HG03159 (cell line): ENCODE measurements around the gene JDP2.

Experiments
- ATAC-seq: cut with Tn5 transposase; IDR thresholded peaks from one replicate; pipeline ENCODE4 v1.9.1; 2021; ENCODE audit warnings: mild to moderate bottlenecking, moderate library complexity; ENCODE audit not compliant: unreplicated experiment

Gene JDP2

DNA sequence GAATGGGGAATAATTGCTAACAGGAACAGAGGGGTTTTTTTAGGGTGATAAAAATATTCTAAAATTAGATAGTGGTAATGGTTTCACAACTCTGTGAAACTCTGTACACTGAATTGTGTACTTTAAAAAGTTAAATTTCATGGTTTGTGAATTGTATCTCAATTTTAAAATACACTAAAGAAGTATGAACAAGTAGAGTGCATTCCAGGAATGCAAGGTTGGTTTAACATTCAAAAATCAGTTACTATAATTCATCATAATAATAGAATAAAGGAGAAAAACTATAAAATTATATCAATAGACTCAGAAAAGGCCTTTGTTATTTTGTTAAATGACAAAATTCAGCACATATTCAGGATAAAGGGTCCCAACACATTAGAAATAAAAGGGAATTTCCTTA lies 83.4 kb downstream of the JDP2 start:
- no peak for ATAC-seq

DNA sequence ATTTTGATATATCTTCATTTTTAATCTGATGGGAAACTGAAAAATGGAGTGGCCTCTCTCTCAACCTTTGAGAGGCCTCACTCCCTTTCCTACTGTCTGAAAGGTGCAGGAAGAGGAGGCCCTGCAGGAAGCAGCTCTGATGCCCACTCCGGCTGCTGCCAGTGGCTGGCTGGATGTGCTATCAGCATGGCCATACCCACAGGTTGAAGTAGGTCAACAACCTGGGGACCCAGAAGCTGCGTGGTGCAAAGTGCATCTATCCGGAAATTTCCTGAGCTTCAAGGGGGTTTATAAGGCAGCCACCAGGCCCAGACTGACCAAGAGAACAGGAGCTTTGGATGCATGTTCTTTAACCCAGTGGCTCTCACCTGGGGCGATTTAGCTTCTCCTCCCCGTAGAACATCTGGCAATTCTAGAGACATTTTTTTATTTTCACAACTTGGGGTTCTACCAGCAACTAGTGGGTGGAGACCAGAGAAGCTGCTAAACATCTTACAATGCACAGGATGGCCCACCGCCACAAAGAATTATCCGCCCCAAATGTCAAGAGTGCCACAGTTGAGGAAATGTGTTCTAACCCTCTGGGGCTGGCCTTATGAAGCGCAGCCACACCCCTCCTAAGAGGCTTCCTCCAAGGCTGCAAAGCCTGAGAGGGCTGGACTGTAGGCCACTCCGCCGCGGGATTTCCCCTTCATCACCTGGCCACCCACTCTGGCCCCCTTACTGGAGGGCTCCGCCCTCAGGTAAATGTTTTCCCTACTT lies 86.3 kb downstream of the JDP2 start:
- ATAC-seq = peak; percentile 36

DNA sequence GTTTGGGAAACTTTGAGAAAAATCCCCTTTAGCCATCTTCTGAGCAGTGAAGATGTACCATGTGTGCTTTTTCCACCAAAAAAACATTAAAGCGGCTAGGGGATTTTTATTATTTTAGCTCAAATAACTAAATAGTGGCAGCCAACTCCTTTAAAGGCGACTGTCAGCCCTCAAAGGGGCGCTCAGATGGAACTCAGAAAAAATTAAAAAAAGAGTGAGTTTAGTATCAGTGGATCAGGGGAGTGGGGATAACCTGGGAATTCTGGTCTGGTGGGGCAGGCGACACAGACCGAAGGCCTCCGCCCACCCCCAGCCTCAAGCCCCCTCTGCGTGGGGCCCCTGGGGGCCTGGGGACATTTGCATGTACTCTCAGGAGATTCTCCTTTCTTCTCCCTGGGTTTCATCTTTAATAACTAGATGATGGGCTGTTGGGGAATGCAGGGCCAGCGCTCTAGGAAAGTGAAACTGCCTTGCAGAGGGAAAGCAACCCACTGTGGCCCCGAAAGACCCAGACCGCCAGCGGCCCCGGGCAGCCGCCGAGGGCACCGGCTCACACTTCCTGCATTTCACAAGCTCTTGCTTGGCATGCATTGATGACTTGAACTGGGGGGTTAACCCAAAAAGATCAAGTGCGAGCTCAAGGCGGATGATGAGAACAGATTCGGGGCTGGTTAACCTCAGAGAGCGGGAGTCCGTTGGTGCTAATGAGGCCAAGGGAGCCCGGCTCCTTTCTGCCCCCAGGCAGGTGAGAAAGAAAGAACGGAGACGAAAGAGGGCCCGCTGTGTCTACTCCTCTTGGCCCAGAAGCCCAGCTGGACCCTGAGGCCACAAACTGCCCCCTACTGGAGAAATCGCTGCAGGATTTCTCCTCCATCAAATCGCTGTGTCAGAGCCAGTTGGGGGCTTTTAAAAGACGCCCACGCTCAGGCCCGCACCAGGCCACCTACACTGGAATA lies 87.1 kb downstream of the JDP2 start:
- peak; percentile 49 for ATAC-seq

DNA sequence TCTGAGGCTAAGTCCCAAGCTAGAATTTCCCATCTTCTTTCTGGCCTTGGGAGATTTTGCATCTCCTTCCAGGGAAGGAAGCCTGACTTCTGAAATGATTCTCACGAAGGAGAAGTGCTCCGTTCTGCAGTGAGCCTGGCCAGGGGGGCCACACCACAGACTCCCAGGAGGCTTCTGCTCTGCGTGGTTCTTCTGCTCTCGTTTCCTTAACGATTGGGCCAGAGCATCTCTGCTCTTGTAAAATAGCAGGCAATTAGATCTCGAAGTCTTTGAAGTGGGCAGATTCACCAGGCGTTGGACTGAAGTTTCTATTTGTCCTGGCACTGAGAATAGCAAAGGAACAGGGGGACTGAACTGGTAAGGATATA lies 87.8 kb downstream of the JDP2 start:
- peak; percentile 46 for ATAC-seq

DNA sequence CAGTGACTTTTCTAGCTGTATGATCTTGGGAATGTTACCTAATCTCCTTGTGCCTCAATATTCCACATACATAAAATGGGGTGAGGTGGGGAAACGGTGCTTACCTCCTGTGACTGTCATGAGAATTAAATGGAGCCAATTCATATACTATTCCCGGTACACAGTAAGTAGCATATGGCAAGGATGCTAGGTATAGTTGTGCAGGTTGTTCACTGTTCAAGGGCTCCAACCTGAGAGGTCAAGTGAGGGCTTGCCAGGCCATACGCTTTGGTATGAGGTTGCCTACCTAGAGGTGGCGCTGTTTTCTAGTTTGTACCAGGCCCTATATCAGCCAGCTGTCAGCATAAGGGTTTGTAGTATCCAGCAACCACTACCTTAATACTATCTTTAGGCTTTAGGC lies 90.8 kb downstream of the JDP2 start:
- no peak for ATAC-seq

DNA sequence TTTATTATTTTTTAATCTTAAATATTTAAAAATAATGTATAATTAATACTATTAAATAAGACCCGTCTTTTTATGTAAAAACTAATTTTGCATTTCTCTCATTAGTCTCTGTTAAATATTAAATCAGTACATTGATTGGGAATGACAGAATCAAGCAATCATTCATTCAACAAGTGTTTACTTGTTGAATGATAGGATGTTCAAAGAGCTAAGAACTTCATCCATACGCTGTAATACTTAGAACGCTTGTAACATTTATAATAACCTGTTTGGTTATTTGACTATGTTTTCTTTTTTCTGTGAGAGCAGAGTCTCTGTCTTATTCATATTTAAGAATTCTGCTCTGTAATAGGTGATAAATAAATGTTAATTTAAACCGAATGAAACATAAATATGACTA lies 91.6 kb downstream of the JDP2 start:
- ATAC-seq = no peak

DNA sequence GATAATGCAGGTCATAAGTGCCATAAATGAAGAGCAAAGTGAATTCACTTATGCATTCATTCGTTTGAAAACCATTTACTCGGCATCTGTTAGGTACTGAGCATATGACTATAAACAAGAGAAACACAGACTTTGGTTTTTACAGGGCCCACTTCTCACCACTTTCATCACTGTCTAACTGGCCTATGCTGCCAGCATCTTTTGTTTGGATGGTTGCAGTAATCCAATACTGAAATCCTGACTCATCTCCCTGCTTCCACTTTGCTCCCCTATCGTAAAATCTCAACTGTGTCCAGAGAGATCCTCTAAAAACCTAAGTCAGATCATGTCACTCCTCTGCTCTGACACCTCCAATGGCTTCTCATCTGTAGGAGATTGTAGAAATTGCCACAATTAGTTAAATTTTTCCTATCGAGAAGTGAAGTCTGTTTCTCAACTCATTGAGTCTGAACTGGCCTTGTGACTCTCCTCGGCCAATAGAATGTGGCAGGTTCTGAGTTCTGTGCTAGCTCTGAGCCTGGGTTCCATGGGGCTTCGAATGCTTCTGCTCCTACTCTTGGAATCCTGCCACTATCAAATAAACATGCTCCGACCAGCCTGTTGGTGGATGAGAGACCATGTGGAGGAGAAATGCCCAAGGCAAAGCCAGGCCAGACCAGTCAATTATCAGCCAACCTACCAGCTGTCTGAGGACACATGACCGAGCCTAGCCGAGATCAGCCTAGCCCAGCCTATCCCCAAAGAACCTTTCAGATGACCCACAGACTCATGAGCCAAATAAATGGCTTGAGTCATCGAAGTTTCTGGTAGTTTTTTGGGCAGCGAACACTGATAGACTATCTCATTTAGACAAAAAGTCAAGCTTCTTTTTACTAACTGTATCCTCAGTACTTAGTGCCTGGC lies 92.3 kb downstream of the JDP2 start:
- no peak for ATAC-seq

DNA sequence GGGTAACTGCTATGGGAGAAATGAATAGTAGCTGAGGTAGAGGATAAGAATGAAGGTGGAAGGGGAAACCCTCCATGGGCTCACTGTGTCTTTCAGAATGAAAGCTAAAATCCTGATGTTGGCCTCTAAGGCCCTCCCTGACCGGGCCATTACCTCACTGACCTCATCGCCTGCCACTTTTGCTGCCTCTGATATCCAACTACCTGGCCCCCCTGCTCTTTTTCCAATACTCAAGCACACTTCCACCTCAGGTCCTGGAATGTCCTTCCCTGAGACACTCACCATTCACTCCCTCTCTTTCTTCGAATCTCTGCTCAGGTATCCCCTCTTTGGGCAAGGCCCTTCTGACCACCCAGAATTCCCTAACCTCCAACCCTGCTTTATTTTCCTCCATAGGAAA lies 93.0 kb downstream of the JDP2 start:
- no peak for ATAC-seq

DNA sequence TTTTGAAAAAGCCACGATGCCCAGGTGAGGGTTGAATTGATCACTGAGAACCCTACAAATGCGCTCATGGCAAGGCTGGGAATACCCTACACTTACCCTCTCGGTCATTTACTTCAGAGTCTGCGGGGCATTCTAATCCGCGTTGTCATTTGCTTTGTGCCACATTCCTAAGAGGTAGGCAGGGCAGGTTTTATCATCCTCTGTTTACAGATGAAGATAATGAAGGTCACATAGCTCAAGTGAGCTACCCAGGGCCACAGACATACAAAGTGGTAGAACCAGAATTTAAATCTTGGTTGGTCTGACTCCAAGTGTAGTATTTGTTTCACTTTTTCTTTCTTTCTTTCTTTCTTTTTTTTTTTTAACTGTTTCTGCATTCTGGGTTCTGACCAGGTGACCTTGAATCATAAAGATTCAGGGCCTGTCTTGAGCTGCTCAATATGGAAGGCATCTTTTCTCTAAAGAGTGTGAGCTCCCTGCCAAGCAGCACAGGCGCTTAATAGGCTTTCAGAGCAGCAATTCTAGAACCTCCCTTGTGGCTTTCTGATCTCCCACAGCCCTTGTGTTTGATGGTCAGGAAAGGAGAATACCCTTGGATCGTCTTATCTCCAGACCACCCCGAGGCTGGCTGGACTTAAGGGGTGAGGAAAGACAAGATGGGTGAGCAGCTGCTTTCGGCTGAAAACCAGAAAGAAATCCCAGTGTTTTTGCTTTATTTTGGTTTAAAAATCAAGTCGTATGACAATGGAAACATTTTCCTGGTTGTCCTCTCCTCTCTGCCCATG lies 93.8 kb downstream of the JDP2 start:
- peak; percentile 37 for ATAC-seq

DNA sequence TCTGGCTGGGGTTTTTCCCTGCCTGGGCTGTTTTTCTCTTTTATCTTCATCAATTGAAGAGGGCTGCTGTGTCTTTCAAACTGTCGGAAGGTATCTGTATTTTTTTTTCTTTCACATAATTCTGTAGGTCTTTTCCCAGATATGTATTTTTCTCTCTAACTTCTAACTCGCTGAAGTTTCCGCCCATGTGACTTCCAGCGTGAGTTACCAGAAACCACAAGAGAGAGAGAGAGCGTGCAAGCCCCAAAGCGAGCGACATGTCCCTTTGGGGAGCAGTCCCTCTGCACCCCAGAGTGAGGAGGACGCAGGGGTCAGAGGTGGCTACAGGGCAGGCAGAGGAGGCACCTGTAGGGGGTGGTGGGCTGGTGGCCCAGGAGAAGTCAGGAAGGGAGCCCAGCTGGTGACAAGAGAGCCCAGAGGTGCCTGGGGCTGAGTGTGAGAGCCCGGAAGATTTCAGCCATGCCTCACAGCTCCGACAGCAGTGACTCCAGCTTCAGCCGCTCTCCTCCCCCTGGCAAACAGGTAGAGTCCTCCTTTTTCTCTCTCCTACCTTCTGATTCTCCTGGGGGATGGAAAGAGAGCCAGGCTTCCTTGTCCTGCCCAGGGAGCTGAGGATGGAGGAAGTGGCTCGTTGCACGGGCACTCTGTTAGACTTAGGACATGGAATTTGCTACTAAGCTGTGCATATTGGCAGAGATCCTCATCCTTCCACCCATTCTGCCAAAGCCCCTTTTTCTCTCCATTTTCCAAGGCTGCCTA lies 94.6 kb downstream of the JDP2 start, which contains the start of gene BATF:
Gene BATF (plus strand): TSS at position 246 of the 759 bp plus-strand sequence. CDS start 214 bp downstream, at position 460.
- peak; percentile 55 for ATAC-seq

DNA sequence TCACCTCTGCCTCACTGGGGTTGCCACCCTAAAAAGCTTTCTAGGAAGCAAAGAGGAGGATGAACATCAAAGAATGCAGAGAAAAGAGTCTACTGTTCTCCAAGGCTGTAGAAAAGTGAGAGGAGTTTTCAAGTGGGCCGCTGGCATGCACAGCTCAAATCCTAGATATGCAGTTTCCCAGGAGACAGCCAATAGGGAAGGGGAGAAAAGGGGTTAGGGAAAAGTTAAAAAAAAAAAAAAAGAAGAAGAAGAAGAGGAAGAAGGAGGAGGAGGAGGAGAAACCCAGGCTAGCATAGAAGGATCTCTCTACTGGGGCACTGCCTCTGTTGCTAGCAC lies 95.1 kb downstream of the JDP2 start:
- no peak for ATAC-seq
